Endothelial cell of umbilical vein (primary cell): ENCODE data around the gene FLT1. TPM values are rescaled to one million over a fixed set of nuclear protein-coding genes. Genes with fewer than 3 reads are reported as not detected.

Experiments
- BruUV-seq: library from RNA; stranded (reverse); fragments of 400-500 nt; replicated peaks from 2 replicates; lab custom pipeline; 2021; lab: Mats Ljungman, UMichigan
- CTCF ChIA-PET: fragments of 300-600, 350-600 bp; sonication (Branson Sonifier 250); formaldehyde crosslinking; loops from one replicate; lab custom pipeline; 2021; ENCODE audit warnings: antibody characterized with exemption, inconsistent platforms; lab: Charles Lee
- POLR2A ChIA-PET: fragments of 300-600, 350-600 bp; sonication (Branson Sonifier 250); formaldehyde crosslinking; loops from one replicate; lab custom pipeline; 2021; ENCODE audit warnings: antibody characterized with exemption, inconsistent platforms; lab: Charles Lee
- DNase-seq: peaks from one replicate; pipeline ENCODE4 v3.0.0-alpha.2; 2011; ENCODE audit warnings: low read depth, low spot score
- FAIRE-seq: peaks from 2 replicates; lab custom pipeline; 2011; peaks lifted over from hg19 to GRCh38; lab: Jason Lieb, UNC
- H2AFZ ChIP-seq: 2 replicates; pipeline ENCODE4 v1.6.0; 2012; ENCODE audit warnings: low read depth, low read length, control low read depth, inconsistent platforms
- H3K27ac ChIP-seq: 2 replicates; pipeline ENCODE4 v1.5.1; 2011; ENCODE audit warnings: low read depth, mild to moderate bottlenecking, control low read depth, low read length, moderate library complexity; ENCODE audit not compliant: insufficient read depth
- H3K27me3 ChIP-seq, 2 experiments: 2 replicates each; pipeline versions ENCODE4 v1.6.0 to v1.6.1; 2011; ENCODE audit warnings: low read length in 2 of 2, mixed read lengths in 1 of 2; ENCODE audit not compliant: control insufficient read depth in 2 of 2, insufficient read depth in 2 of 2
- H3K36me3 ChIP-seq, 2 experiments: 2 replicates in 1 of 2; 3 replicates in 1 of 2; pipeline ENCODE4 v1.5.1; 2011; ENCODE audit warnings: low read length in 2 of 2, mild to moderate bottlenecking in 1 of 2, moderate library complexity in 1 of 2; ENCODE audit not compliant: control insufficient read depth in 2 of 2, insufficient read depth in 2 of 2; ENCODE audit errors: extremely low read depth in 1 of 2
- H3K4me1 ChIP-seq: 3 replicates; pipeline ENCODE4 v1.5.1; 2011; ENCODE audit warnings: mild to moderate bottlenecking, low read length; ENCODE audit not compliant: control insufficient read depth, insufficient read depth; ENCODE audit errors: extremely low read depth
- H3K4me2 ChIP-seq: 2 replicates; pipeline ENCODE4 v1.6.1; 2011; ENCODE audit warnings: low read length, control low read depth, mixed read lengths; ENCODE audit not compliant: insufficient read depth
- H3K4me3 ChIP-seq, 3 experiments: fragments of 200-600 bp in 1 of 3; sonication (generic), shearing (Covaris generic) in 1 of 3; replicated peaks in 1 of 3; 2 replicates each; pipeline ENCODE4 v1.5.1; 2011 to 2016; ENCODE audit warnings: control low read depth in 3 of 3, low read length in 3 of 3, mild to moderate bottlenecking in 2 of 3, inconsistent platforms in 1 of 3, low read depth in 1 of 3, moderate library complexity in 1 of 3; ENCODE audit not compliant: insufficient read depth in 1 of 3
- H3K79me2 ChIP-seq: 2 replicates; pipeline ENCODE4 v1.6.0; 2012; ENCODE audit warnings: low read length, inconsistent platforms; ENCODE audit not compliant: control insufficient read depth, insufficient read depth
- H3K9ac ChIP-seq: replicated peaks from 2 replicates; pipeline ENCODE3; 2011; ENCODE audit warnings: low read length, control low read depth; ENCODE audit not compliant: insufficient read depth; ENCODE audit errors: extremely low read depth
- H3K9me1 ChIP-seq: replicated peaks from 3 replicates; pipeline ENCODE4 v1.6.0; 2011; ENCODE audit warnings: mild to moderate bottlenecking, low read length; ENCODE audit not compliant: control insufficient read depth, insufficient read depth; ENCODE audit errors: extremely low read depth
- H3K9me3 ChIP-seq: replicated peaks from 2 replicates; pipeline ENCODE4 v1.5.1; 2012; ENCODE audit warnings: low read length, inconsistent platforms; ENCODE audit not compliant: control insufficient read depth, insufficient read depth
- H4K20me1 ChIP-seq: replicated peaks from 2 replicates; pipeline ENCODE3; 2011; ENCODE audit warnings: mild to moderate bottlenecking, low read length; ENCODE audit not compliant: control insufficient read depth, insufficient read depth; ENCODE audit errors: extremely low read depth
- EZH2 ChIP-seq: IDR thresholded peaks from 2 replicates; pipeline ENCODE4 v1.6.1; 2012; ENCODE audit warnings: borderline replicate concordance, low read depth, mild to moderate bottlenecking, moderate library complexity, low read length, inconsistent platforms; ENCODE audit not compliant: severe bottlenecking
- FOS ChIP-seq: IDR thresholded peaks from 2 replicates; pipeline ENCODE4 v1.6.1; 2011; ENCODE audit warnings: mild to moderate bottlenecking, low read length, moderate library complexity, borderline replicate concordance; ENCODE audit not compliant: insufficient read depth
- GATA2 ChIP-seq: IDR thresholded peaks from 2 replicates; pipeline ENCODE4 v1.7.0; 2011; ENCODE audit warnings: low read depth, mild to moderate bottlenecking, moderate library complexity, mixed read lengths, low read length; ENCODE audit not compliant: insufficient read length, insufficient read depth
- JUN ChIP-seq: IDR thresholded peaks from 2 replicates; pipeline ENCODE4 v1.6.1; 2011; ENCODE audit warnings: borderline replicate concordance, low read depth; ENCODE audit not compliant: insufficient read length, insufficient read depth
- POLR2A ChIP-seq: IDR thresholded peaks from 2 replicates; pipeline ENCODE4 v1.6.1; 2012; ENCODE audit warnings: low read depth, mild to moderate bottlenecking, control low read depth, low read length
- POLR2AphosphoS5 ChIP-seq: IDR thresholded peaks from 2 replicates; pipeline ENCODE4 v1.6.1; 2012; ENCODE audit warnings: low read depth, mild to moderate bottlenecking, control low read depth, low read length, moderate library complexity; ENCODE audit not compliant: insufficient read depth
- dilution Hi-C: fragments of 300-500 bp; cut with MboI; formaldehyde crosslinking; loops from one replicate; pipeline ENCODE4 v1.15.0; 2019; ENCODE audit warnings: low sequenced_read_pairs; ENCODE audit not compliant: extremely low pct_ligation_motif_present
- intact Hi-C: fragments of 100-400 bp; cut with micrococcal nuclease; formaldehyde crosslinking; loops from one replicate; pipeline ENCODE4 v1.10.0; 2022
- polyA plus RNA-seq, 4 experiments: library from polyadenylated mRNA; depleted of rRNA in 3 of 4; stranded (reverse) in 3 of 4; unstranded in 1 of 4; fragments of >200 nt; gene quantifications; 2 replicates each; pipeline versions ENCODE4 v1.2.1 to v1.2.3, GENCODE V29; 2011 to 2012; ENCODE audit warnings: missing spikeins in 1 of 4
- total RNA-seq: library from RNA; stranded (reverse); gene quantifications from 2 replicates; pipeline ENCODE4 v1.2.3, GENCODE V29; 2021
- TF ChIP-seq, protein P1 (sequence below): IDR thresholded peaks from 2 replicates; pipeline ENCODE4 v1.6.1; 2011; ENCODE audit not compliant: insufficient read depth, insufficient read length
- TF ChIP-seq, protein P2 (sequence below), 2 donors: IDR thresholded peaks; 1 replicate in 1 of 2; 2 replicates in 1 of 2; pipeline ENCODE4 v1.5.1; 2011; ENCODE audit warnings: low read length in 2 of 2, mild to moderate bottlenecking in 2 of 2, moderate library complexity in 2 of 2, control low read depth in 1 of 2, inconsistent platforms in 1 of 2, low read depth in 1 of 2; ENCODE audit not compliant: insufficient read depth in 1 of 2; ENCODE audit errors: extremely low read depth in 1 of 2

The FLT1 gene
- total and polyA plus RNA-seq, 2 donors (not counting 3 experiments of a cell fraction or from before 2014, with no cell fraction given), result 16.0 to 104 TPM

DNA sequence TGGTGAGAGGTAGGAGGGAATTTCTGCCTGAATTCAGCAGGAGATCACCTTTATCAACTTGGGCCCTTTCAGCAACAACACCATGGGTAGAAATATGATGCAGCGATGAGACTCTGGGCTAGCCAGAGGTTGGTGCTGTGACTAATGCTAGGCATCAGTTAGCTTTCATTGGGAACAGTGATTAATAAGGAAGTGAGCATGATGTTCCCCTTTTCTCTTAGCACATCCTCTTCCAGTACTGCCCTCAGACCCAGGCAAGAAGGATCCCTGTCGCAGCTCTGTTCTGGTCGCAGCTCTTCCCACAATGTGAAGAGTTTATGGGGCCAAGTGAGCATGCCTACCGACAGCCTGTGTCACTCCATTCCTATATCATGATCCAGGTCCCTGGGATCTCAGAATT, 100.5 kb downstream of the FLT1 start:
- Histone ChIP-seq H3K9me3 (no peaks in the 10 kb centered on the region), H4K20me1 (no peaks in the 10 kb centered on the region), H3K4me2 (no peak overlapping the region), H2AFZ (no peak overlapping the region), H3K9me1 (no peaks in the 10 kb centered on the region), H3K9ac (no peak overlapping the region), H3K27me3 (no peaks in the 10 kb centered on the region), H3K4me3 (no peak overlapping the region), H3K4me1 (peaks cover 81% of the 10 kb centered on the region), H3K79me2 (peaks cover 13% of the 10 kb centered on the region), H3K36me3 (peaks cover 2 to 19% of the 10 kb centered on the region in 2 experiments), H3K27ac (peak overlapping the region; percentile 88)
- no TSS peak for BruUV-seq
- ChIA-PET POLR2A (no interaction called here), CTCF (interaction anchor here (0.5 to 1.8 kb wide), 7 partner anchors 9 to 70 kb away, joined by 3 to 7 read pairs (median 4); no protein-coding TSS in a partner anchor)
- FAIRE-seq (peak; percentile 46), DNase-seq (peak; percentile 57)
- TF ChIP-seq JUN (no peak), FOS (peak; percentile 76), POLR2AphosphoS5 (peak; percentile 51), GATA2 (peak; percentile 54), EZH2 (no peak), POLR2A (no peak)
- TF ChIP-seq, protein P1, sequence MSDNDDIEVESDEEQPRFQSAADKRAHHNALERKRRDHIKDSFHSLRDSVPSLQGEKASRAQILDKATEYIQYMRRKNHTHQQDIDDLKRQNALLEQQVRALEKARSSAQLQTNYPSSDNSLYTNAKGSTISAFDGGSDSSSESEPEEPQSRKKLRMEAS, result no peak
- TF ChIP-seq, protein P2, sequence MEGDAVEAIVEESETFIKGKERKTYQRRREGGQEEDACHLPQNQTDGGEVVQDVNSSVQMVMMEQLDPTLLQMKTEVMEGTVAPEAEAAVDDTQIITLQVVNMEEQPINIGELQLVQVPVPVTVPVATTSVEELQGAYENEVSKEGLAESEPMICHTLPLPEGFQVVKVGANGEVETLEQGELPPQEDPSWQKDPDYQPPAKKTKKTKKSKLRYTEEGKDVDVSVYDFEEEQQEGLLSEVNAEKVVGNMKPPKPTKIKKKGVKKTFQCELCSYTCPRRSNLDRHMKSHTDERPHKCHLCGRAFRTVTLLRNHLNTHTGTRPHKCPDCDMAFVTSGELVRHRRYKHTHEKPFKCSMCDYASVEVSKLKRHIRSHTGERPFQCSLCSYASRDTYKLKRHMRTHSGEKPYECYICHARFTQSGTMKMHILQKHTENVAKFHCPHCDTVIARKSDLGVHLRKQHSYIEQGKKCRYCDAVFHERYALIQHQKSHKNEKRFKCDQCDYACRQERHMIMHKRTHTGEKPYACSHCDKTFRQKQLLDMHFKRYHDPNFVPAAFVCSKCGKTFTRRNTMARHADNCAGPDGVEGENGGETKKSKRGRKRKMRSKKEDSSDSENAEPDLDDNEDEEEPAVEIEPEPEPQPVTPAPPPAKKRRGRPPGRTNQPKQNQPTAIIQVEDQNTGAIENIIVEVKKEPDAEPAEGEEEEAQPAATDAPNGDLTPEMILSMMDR (IDR thresholded peaks at IDR 0.05; ENCODE audit: extremely low read depth in 1 of 2, insufficient read depth in 1 of 2, low read depth in 1 of 2, low read length in 2 of 2), result no peak
- dilution Hi-C loops (no loop called here), intact Hi-C loops (no loop called here)
